AG04450 (cell line): Measurements from ENCODE around the gene CHAF1A. TPM values are rescaled to one million over a fixed set of nuclear protein-coding genes. Genes with fewer than 3 reads are reported as not detected.

Experiments
- CTCF ChIA-PET: fragments of 300-600, 350-600 bp; formaldehyde crosslinking; extraction: SDS; loops from one replicate; lab custom pipeline; 2022; ENCODE audit warnings: antibody characterized with exemption, inconsistent platforms; lab: Charles Lee
- POLR2A ChIA-PET: fragments of 350-600 bp; formaldehyde crosslinking; extraction: SDS; loops from one replicate; lab custom pipeline; 2021; ENCODE audit warnings: antibody characterized with exemption, inconsistent platforms; lab: Yijun Ruan, JAX
- DNase-seq: peaks from one replicate; pipeline ENCODE4 v3.0.0-alpha.2; 2011; ENCODE audit warnings: low read depth, low spot score
- H3K27ac ChIP-seq: one replicate; pipeline ENCODE4 v1.5.1; 2012; ENCODE audit warnings: low read depth, low read length, control low read depth
- H3K27me3 ChIP-seq: one replicate; pipeline ENCODE4 v1.6.0; 2012; ENCODE audit warnings: low read length; ENCODE audit not compliant: control insufficient read depth, insufficient read depth
- H3K4me3 ChIP-seq: 2 replicates; pipeline ENCODE4 v1.5.1; 2011; ENCODE audit warnings: mild to moderate bottlenecking, low read depth, low read length, control low read depth
- H3K9me3 ChIP-seq: 2 replicates; pipeline ENCODE4 v1.5.1; 2012; ENCODE audit warnings: low read length; ENCODE audit not compliant: control insufficient read depth, insufficient read depth
- polyA plus RNA-seq: library from polyadenylated mRNA; depleted of rRNA; stranded (reverse); fragments of >200 nt; gene quantifications from 2 replicates; pipeline ENCODE4 v1.2.3, GENCODE V29; 2011
- TF ChIP-seq, protein P1 (sequence below): IDR thresholded peaks from 2 replicates; pipeline ENCODE4 v1.5.1; 2011; ENCODE audit warnings: low read depth, low read length, control low read depth, inconsistent platforms

The CHAF1A gene
- polyA plus RNA-seq, 1 experiment = 5.0 TPM

- POLR2A ChIA-PET = interaction anchor here (0.6 to 1.2 kb wide), 8 partner anchors 11 to 71 kb away, joined by 3 to 9 read pairs (median 4); no protein-coding TSS in a partner anchor
Observed at GRCh38 chr19:4401769-4402170, 670 bp upstream of the CHAF1A start.

DNA sequence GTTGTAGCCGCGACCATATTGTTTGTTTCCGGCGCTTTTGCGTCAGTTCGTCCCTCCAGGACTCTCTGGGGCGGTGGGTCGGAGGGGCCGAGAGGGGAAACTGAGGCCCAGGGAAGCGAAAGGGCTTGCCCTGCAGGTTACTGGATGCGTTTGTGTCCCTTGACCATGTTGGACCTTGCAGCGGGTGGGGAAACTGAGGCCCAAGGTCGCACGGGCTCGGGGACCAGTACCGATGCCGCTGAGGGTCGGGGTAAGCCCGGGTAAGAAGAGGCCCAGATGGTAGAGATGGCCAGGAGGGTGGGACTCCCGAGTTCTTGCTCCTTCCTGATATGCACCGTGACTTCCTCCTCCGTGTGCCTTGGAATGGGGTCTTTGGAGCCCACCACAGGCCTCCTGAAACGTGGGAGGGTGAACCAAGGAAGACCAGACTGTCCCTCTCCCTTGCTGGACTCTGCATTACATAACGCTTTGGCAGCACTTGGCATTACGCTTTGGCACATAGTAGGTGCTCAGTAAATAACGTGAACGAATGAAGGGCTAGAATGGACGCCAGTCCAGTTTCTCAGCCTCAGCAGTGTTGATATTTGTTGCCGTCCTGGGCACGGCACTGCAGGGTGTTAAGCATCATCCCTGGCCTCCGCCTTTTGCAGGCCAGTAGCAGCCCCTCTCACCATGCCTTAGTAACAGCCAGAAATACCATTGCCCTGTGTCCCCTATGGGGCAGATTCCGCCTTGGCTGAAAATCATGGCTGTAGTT lies 743 bp downstream of the CHAF1A start:
- H3K9me3 ChIP-seq = no peaks in the 10 kb centered on the region
- ChIA-PET POLR2A (interaction anchor here (1.2 kb wide), 1 partner anchor 11 kb away, joined by 8 read pairs; no protein-coding TSS in a partner anchor), CTCF (interaction anchor here (1.1 kb wide), 1 partner anchor 26 kb away, joined by 3 read pairs; no protein-coding TSS in a partner anchor)
- H3K4me3 ChIP-seq = peak overlapping the region; percentile 85
- H3K27ac ChIP-seq = no peak overlapping the region
- TF ChIP-seq, protein P1, sequence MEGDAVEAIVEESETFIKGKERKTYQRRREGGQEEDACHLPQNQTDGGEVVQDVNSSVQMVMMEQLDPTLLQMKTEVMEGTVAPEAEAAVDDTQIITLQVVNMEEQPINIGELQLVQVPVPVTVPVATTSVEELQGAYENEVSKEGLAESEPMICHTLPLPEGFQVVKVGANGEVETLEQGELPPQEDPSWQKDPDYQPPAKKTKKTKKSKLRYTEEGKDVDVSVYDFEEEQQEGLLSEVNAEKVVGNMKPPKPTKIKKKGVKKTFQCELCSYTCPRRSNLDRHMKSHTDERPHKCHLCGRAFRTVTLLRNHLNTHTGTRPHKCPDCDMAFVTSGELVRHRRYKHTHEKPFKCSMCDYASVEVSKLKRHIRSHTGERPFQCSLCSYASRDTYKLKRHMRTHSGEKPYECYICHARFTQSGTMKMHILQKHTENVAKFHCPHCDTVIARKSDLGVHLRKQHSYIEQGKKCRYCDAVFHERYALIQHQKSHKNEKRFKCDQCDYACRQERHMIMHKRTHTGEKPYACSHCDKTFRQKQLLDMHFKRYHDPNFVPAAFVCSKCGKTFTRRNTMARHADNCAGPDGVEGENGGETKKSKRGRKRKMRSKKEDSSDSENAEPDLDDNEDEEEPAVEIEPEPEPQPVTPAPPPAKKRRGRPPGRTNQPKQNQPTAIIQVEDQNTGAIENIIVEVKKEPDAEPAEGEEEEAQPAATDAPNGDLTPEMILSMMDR = no peak
- no peaks in the 10 kb centered on the region for H3K27me3 ChIP-seq
- DNase-seq = no peak

More at GRCh38 chr19:4401769-4402170, 670 bp upstream of the CHAF1A start:
- TF ChIP-seq, protein P1 = no peak
- Histone ChIP-seq H3K4me3 (peak overlapping the region; percentile 56), H3K9me3 (no peaks in the 10 kb centered on the region), H3K27ac (peak overlapping the region; percentile 63), H3K27me3 (no peaks in the 10 kb centered on the region)
- CTCF ChIA-PET = interaction anchor here (0.9 to 2.0 kb wide), 13 partner anchors 11 to 414 kb away, joined by 3 to 50 read pairs (median 4); no protein-coding TSS in a partner anchor
- no peak for DNase-seq

- Histone ChIP-seq H3K27ac (no peak overlapping the region), H3K27me3 (no peaks in the 10 kb centered on the region), H3K4me3 (no peak overlapping the region), H3K9me3 (no peaks in the 10 kb centered on the region)
- CTCF ChIA-PET = no interaction called here
- POLR2A ChIA-PET = no interaction called here
- TF ChIP-seq, protein P1 = no peak
- DNase-seq = no peak
Observed at GRCh38 chr19:4405977-4406376, 3.5 kb downstream of the CHAF1A start.

DNA sequence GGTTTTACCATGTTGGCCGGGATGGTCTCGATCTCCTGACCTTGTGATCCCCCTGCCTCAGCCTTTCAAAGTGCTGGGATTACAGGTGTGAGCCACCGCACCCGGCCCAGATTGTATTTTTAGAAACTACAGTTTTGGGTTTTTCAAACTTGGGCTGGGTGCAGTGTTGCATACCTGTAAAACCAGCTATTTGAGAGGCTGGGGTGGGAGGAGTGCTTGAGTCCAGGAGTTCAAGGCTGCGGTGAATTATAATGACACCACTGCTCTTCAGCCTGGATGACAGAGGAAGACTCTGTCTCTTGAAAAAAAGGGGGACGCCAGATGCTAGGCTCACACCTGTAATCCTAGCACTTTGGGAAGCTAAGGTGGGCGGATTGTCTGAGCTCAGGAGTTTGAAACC lies 4.2 kb downstream of the CHAF1A start:
- CTCF ChIA-PET = no interaction called here

More for the DNA sequence above, 4.2 kb downstream of the CHAF1A start:
- DNase-seq = no peak
- Histone ChIP-seq H3K27ac (no peak overlapping the region), H3K9me3 (no peaks in the 10 kb centered on the region), H3K27me3 (no peaks in the 10 kb centered on the region), H3K4me3 (no peak overlapping the region)
- POLR2A ChIA-PET = interaction anchor here (0.6 kb wide), 1 partner anchor 23 kb away, joined by 3 read pairs; no protein-coding TSS in a partner anchor
- TF ChIP-seq, protein P1 = no peak
